NCI-H748 (cell line): Measurements from ENCODE around the gene LRRTM1.

Experiments used
- DNase-seq: peaks from one replicate; lab custom pipeline; 2025; ENCODE audit not compliant: unreplicated experiment; lab: John Stamatoyannopoulos, UW

Gene LRRTM1

DNA sequence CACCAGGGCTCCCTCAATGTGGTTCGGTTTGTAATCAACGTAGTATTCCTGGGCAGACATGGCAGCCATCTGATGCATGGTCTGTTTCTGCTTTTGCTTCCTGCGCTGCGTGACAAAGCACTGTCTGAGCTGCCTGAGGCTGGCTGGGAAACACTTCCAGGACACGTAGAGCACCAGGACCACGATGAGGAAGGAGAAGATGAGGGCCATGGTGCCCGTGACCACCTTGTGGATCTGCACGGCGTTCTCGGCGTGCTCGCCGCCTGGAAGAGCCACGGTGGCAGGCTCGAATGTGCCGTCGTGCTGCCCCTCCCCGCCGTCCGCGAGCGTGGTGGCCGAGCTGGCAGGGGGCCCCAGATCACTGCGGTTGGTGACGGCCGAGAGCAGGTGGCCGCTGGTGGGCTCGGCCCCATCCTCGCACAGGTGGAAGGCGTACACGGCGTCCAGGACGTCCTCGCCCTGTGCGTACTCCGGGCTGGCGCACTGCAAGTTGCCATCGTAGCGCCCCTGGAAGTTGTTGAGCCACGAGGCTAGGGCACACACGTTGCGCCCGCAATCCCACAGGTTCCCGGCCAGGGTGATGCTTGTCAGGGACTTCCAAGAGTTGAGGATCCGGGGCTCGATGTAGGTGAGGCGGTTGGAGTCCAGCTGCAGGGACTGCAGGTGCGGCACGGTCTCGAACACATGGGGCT lies 2.1 kb downstream of the LRRTM1 start:
- no peak for DNase-seq

DNA sequence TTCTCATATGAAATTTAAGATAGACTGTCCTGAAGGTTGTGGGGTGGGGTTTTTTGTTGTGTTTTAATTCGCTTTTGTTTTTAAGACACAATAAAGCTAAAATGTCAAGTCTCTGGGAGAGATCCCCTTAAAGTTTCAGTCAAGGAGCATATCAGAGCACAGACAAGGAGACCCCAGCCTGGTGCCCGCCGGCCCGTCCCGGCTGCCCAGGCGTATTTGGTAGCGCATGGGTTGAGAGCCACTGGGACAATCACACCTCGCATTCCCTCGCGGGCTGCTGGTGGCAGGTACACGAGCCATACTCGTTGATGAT lies 2.6 kb downstream of the LRRTM1 start:
- no peak for DNase-seq

DNA sequence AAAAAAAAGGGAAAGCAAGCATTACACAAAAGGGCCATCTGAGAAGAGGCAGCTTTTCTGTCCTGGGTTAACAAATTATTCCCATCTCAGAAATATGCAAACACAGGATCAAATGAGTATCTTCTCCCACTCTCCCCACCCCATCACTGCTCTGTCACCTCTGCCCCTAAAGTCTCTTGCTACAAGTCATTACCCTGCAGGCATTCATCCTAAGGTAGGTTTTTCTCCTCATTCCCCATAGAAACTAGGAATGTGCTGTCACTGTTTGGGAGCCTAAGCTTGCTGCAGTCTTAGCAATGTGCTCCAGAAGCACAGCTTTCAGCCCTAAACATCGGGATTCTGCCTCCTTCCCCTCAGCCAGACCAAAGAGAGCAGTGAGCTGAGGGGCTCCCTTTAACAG lies 3.6 kb downstream of the LRRTM1 start:
- DNase-seq, result no peak

DNA sequence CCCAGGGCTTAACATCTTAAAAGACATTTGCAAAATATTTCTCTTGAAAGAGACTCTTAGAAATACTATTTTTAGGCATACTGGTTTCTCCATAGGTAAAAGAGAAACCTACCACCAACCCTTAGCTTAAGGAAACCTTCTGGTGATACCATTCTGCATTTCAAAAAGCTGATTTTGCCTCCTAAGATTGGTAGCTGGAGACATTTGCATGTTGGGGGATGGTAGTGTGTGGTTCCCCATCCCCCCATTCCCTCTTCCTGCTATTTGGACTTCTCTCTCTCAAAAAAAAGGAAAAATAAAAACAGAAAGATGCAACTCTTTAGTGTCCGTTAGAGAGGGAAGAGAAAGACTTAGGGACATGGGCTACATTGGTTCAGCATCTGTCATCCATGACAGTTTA lies 4.2 kb downstream of the LRRTM1 start:
- no peak for DNase-seq

DNA sequence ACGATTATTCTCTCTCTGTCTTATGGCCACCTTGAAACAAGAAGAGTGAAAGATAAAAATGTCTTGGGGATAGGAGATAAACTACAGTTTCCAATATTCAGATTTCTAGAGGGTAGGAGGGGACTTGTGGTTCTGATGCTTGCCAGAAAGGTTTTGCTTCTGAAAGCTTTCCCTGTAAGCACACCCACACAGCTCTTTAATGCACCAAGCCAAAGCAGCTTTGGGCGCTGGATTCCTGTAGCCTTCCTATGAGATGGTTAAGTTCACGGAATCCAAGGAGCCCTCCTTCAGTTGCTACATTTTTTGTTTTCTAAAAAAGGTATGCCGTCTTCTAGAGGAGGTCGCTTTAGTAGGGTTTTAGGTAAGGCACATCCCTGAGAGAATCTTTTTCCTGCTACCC lies 4.9 kb downstream of the LRRTM1 start:
- no peak for DNase-seq

DNA sequence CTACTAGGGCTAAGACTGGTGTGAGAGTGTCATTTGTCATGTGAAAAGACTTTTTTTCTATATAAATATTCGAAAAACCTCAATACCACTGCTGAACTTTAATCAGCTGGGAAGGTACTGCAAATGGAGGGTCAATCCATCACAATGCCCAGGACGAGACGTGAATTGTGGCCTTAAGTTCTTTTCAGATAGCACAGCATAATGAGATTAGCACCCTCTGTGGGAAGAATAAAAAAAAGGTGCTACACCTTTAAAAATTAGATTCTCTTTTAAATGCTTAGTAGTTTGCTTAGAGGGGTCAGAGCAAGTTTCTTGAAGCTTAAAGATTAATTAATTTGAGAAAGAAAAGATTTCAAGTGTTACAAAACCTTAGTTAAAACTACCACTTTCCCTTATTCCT lies 5.6 kb downstream of the LRRTM1 start:
- no peak for DNase-seq

DNA sequence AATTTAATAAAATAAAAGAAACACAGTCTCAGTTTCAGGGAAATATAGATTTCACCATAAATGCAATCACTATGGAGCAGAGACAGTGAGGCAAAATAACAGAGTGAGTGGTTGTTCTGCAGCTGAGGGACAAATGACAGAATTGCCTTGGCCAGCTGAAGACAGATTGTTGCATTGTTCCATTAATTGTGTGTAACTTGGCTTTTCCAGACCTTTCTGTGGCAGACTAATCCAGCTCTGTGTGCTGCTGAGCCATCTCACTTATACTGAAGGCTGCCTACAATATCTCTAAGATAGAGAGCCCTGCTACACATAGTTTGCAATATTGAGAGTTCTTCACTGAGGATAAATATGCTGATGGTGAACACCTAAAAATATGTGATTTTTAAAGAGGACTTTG lies 11.5 kb downstream of the LRRTM1 start:
- DNase-seq, result peak; percentile 20

DNA sequence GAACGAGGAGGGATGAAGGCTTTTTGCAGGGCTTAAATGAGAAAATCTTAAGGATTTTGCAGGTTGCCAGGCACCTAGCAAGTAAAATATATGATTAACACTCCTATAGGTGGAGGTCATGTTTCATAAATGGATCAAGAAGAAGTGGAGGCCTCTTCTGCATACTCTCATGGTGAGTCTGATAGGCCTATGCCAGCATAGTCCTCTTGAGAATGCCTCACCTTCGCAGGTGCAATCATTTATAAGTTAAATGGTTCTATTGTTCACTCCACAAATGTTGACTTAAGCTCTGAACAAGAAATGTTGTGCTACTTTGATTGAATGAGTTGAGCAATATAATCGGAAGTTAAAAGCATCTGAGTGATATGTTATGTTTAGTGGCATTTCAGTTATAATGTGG lies 12.1 kb downstream of the LRRTM1 start:
- DNase-seq, result peak; percentile 79

DNA sequence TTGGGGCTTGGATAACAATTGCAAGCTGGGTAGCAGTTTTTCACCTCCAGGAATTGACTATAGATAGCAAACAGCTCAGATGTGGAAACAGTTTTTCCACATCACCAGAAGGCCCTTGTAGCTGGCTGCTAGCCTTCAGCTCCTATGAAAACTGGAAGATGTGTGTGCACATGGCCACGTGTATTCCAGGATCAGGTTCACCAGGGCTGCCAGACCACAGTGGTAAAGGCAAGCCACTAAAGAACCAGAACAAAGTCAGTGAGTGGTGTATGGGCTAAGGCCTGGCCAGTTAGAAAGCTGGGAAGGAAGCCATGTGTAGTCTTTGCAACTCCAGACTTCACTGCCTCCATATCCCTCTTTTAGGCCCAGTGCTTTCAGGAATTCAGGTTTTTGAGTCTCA lies 12.9 kb downstream of the LRRTM1 start:
- DNase-seq, result no peak

DNA sequence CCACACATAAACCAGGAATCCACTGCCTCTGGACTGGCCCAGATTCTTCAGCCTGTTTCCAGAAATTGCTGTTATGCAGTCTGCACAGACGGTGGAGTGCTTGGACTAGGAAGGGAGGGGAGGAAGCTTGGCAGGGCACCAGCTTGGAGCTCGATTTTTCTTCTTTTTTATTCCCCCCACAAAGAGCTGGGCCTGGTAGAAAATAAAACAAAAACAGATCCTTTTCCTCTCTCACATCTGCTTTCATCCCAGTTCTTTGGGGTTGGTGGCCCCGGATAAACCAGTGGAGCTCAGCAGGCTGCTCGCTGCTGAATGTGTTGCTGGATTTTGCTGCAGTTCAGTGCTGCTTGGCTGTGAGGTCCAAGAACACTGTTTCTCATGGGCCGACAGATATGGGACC lies 16.0 kb downstream of the LRRTM1 start:
- no peak for DNase-seq

DNA sequence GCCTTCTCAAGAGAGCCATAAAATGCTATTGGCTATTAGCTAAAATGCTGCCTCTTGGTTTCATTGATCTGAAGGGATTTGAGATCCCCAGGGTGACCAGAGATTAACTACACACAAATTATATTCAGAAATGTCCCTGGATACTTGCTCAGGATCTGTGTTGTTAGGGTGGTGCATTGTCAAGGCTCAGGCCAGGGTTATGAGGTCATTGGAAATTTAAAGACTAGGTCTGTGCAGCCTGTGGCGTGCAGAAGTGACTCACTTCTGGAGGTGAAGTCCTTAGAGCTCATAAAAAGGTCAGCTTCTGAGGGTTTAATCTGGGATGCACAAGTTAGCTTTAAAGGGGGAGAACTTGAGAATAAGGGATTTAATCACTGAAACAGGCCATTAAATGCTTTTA lies 23.5 kb downstream of the LRRTM1 start:
- DNase-seq, result no peak

DNA sequence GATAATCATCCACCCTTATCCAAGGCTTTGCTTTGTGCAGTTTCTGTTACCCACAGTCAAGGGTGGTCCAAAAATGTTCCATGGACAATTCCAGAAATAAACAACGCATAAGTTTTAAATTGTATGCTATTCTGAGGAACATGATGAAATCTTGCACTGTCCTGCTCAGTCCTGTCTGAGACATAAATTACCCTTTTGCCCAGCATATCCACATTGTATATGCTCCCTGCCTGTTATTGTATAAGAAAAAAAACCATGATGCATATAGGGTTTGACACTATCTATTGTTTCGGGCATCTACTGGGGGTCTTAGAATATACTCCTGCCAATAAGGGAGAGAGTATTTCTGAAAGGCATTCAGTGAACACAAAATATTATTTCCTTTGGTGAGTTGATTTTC lies 24.0 kb downstream of the LRRTM1 start:
- DNase-seq, result no peak

DNA sequence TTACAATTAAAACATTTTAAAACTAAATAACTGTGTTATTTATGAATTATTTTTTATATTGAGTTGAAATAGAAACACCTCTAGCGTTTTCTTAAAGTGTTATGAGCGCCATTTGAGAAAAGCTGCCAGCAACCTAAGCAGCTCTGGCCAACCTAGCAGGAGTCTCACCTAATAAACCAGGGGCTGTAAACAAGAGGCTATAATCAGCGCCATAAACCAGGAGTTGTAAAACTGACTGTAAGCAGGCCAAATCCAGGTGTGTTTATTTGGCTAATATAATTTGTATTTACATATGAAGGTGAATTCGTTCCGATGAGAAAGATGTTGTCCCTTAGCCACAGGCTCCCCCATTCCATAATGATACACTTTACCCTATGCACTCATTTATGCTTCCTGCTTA lies 34.7 kb downstream of the LRRTM1 start:
- DNase-seq, result peak; percentile 11

DNA sequence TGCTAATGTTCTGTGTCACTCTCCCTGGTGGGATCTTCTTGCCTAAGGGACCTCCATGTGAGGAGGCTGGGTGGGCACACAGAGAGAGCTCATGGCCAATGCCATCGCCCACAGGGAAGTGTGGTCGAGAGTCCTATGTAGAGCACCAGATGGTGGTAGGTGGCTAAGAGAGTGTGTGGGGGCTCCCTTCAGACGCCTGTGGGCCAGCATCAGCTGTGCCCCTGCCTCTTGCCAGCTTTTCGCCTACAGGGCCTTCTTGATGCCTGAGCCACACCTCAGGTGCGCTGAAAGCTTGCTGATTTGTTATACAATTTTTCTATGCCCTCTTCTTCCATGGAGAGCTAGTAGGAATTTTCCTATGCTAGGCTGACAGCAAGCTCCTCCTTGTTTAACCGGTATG lies 38.3 kb downstream of the LRRTM1 start:
- no peak for DNase-seq

DNA sequence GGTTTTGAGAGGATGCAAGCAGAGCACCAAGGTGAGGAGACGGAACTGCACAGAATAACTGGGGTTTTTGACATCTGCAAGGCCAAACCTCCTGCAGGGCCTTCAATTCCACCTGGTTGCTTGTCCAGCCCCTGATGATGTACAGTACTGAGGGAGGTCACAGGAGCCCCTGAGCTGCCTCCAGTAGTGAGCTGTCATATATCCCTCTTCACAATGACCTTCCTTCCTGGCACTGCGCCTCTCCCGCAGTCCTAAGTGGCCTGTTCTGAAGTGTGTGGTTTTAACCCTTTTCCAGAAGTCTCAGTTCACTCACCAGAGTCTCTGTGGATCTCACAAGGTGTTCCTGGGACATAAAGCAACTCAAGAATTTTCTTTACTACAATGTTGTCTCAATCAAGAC lies 45.3 kb downstream of the LRRTM1 start:
- DNase-seq, result no peak

DNA sequence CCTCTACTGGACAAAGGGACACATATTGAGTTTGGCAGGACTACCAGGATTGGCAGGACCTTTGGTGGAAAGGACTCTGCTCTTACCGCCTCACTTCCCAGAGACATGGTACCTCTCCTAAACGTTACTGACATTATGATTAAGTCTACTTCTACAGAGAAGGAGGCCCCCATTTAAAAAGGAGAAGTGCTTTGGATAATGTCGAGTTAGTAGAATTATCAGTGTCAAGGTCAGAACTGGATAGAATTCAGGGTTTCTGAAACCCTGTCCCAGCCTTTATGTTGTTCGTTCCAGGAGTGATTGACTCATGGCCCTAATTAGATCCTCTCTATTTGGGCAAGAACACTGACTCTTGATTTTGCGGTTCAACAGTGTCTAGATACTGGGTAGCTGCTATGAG lies 45.8 kb downstream of the LRRTM1 start:
- no peak for DNase-seq

DNA sequence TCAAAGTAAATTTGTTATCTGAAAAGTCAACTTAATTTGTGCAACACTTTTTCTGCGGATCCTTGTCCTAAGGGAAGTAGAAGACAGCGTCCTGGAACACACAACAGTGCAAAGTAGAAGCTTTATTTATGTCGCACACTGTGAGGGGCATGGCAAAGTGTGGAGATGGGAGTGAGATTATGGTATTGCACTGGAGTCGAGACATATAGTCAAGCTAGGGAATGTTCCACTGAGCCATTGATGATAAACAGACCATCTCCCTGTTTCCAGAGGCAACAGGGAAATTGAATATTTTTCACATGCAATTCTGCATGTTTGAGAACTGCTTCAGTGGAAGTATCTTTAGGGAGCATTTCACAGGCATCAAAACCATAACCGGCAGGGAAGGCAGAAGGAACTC lies 46.2 kb downstream of the LRRTM1 start:
- no peak for DNase-seq

DNA sequence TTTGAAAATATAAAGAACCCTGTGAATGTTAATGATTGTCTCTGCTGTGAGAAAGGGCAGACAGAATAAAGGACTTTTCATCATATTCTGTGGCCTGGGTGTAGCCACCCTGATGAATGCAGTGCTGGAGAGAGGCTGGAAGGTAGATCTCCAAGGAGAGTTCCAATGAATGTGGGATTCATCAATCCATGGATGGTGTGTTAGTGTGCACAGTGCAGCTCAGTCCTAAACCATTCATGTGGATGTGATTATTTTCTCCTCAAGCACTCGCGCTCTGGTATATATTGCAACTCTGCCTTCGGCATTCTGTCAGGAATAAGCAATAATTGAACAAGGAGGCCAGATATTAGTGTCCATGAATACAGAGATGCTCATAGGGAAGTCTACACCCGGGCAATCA lies 47.1 kb downstream of the LRRTM1 start:
- DNase-seq, result no peak

DNA sequence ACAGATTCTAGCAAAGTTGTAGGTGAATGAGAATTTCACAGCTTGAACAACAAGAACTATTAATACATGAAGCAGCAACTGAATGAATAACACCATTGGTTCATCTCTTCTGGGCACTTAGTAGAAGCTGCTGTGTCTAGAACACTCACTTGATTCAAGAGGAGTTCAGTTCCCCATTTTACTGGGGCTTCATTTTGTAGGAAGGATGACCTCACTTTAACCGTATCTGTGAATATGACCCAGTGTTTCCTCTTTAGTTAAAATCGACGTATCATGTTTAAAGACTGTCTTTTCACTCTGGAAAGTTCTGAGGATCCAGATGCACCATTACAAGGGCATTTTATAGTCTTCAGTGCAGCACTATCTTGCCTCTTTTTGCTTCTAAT lies 47.8 kb downstream of the LRRTM1 start:
- no peak for DNase-seq

DNA sequence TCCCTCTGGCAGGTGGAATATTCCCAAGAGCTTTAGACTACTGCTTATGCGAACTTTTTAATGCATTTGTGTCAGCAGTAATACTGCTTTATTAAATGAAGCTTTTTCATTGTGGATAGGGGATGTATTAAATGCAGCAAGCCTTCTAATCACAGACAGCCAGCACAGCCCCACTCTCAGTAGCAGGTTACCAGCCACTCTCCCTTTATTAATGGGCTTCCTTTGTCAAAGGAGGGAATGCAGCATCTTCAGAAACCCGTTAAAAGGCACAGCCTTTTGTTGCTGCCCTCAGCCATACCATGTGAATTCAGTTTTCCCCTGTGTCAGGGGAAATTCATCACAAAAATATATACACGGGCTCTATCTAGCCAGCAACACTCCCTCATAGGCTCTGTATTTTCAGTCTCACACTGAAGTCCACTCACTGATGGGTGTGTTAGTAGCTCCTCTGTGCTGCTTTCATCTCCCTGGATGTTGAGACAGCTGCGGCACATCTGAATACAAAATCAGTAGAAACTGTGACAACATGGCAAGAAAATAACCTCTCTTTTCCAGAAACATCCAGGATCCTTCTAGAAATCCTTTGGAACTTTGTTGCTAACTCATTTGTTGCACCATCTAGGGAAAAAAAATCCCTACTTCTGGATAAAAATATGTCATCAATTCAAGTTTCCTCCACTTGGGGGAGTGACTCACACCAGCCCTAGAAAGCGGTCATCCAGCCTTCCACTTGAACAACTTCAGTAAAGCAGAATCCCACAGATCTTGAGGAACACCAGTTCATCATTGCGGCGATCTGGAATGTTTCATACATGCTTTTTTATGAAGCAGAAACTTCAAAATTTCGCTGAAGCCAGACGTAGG lies 48.4 kb downstream of the LRRTM1 start:
- peak; percentile 27 for DNase-seq

DNA sequence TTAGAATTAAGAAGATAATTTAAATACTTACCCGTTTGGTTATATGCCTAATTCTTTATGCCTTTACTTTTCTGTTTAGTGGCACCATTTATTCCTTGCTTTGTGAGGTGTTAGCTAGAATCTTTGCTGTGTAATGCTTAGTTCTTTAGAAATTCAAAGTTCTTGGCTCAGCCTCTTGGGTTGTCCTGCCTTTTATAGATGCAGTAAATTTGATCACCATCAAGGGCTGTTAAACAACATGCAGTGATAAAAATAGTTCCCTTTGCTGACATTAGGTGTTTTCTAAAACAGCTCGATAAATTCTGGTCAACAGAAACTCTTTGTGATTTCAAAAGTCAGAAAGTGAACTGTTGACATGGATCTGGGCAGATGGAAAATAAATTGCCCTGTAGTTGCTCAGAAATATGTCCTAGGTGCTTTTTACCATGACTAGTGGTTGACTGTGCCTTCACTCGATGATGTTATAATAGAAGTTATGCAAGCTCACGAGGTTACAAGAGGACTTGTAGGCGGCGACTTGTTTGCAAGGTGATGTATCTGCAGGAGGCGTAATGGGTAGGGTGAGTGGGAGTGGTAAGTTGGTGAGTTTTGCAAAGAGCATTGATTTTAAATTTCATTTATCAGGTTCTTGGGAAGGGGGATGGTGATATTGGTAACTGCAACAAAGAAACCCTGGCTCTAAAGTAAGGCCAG lies 52.1 kb downstream of the LRRTM1 start:
- no peak for DNase-seq
